ENCODE measurements around the gene SYNGR1.

SYNGR1 gene, protein sequence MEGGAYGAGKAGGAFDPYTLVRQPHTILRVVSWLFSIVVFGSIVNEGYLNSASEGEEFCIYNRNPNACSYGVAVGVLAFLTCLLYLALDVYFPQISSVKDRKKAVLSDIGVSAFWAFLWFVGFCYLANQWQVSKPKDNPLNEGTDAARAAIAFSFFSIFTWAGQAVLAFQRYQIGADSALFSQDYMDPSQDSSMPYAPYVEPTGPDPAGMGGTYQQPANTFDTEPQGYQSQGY

DNA sequence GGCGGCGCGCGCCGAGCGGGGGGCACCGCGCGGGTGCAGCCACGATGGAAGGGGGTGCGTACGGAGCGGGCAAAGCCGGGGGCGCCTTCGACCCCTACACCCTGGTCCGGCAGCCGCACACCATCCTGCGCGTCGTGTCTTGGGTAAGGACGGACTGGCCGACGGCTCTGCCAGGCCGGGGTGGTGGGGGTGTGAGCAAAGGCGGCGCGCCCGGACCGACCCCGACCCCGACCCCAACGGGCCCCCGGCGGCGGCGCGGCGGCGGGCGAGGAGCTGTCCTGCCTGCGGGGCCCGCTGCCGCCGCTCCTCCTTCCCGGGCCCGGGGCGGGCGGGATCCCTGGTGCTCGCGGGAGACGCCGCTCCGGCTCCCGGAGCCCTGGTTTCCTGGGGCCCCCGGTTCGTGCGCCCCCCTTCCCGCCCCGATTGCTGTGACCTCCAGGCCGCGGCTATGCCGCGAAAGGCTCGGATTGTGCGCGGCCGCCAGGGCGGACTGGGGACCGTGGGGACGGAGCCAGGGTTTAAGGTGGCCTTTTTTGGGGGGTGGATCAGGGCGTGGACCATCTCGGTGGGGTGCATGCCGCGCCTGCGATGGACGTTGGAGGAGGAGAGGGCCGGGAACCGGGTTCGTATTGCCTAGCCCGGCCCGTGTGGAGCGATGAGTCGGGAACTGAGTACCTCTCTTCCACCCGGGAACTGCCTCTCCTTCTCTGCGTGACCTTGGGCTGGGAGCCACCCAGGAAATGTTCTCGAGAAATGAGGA, at the start of gene SYNGR1:
SYNGR1 (plus strand) TSS at position 25 of the 760 bp plus-strand sequence; CDS start at position 45, 20 bp downstream.
- no peak for DNase-seq (ENCODE audit: low read depth)

DNA sequence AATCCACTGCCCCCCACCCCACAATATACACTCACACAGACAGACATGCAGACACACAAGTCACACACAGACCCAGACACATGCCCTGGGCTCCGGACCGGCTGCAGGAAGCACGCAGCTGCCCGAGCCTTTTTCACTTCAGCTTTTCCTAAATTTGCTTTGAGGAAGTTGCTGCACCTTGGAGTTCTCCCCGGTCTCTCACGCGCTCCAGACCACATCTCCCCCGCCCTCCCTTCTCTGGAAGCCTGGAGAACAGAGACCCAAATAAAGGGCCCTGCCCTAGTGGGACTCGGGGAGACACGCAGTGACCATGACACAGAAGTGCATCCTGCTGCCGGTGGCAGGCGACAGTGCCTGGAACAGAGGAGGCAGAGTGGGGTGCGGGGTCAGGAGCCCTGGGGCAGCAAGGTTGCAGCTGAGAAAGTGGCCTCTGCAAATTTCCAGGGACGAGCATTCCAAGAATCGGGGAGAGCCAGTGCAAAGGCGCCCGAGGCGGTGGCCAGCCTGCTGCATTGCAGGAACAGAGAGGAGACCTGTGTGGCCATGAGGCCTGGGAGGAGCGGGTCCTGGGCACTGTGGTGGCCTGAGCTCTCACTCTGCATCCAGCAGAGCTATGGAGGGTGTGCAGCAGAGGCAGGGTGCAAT, 49.5 kb upstream of the SYNGR1 start:
- DNase-seq (ENCODE audit: low read depth): no peak

DNA sequence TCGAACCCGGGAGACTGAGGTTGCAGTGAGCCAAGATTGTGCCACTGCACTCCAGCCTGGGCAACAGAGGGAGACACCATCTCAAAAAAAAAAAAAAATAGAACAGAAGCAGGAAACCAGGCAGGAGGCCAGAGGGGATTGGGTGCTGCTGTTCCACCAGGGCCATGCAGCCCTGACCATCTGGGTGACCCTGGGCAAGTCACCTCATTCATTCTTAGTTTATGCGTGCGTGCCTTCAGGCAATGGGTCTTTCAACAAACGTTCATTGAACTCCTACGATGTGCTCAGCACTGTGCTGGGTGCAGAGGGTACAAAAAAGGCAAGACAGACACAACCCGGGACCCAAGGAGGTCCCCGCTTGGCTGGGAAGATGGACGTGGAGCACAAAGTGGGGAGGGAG, 48.7 kb upstream of the SYNGR1 start:
- no peak for DNase-seq (ENCODE audit: low read depth)

DNA sequence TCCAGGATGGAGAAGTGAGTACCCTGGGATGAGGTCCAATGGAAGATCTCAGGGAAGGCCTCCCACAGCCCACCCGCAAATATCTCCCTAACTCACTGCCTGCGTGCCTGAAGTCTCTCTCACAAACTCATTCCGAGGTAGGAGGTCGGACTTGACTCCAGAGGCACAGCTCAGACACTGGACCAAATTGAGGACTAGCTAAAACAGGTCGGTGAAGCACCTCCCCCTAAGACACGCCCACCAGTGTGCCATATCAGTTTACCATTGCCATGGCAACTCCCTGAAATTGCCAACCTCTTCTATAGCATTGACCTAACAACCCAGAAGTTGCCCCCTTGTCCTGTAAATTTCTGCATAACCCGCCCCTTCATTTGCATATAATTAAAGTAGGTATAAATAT, 47.9 kb upstream of the SYNGR1 start:
- no peak for DNase-seq (ENCODE audit: low read depth)

DNA sequence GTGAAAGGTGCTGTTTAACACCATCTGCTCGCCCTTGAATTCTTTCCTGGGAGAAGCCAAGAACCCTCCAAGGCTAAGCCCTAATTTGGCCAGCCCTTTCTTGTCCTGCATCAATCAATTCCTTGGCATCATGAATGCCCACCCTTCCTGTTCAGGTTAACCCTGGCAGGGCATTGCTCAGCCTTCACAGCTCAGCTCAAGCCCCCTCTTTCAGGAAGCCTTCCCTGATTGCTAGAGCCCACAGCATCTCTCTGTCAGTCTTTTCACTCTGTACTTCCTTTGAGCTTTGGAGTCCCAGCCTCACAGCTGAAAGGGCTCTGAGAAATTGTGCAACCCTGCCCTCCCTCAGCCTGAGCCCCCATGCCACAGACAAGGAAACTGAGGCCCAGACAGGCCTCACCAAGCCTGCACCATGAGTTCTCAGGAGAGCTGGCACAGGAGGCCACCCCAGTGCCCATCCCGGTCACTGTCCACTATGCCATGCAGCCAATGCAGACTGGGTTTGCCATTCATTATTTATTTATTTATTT, 47.3 kb upstream of the SYNGR1 start:
- no peak for DNase-seq (ENCODE audit: low read depth)

DNA sequence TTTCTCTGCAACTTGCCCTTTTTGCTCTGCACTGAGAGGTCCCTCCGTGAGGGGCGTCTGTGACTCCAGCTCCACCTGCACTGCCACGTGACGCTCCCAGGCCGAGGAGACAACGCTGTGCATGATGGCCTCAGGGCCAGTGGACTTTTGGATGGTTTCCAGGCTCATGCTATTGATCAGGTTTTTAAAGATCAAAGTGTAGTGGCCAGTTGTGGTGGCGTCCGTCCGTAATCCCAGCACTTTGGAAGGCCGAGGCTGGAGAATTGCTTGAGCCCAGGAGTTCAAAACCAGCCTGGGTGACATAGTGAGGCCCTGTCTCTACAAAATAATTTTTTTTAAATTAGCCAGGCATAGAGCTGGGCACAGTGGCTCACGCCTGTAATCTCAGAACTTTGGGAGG, 46.4 kb upstream of the SYNGR1 start:
- DNase-seq (ENCODE audit: low read depth): no peak

DNA sequence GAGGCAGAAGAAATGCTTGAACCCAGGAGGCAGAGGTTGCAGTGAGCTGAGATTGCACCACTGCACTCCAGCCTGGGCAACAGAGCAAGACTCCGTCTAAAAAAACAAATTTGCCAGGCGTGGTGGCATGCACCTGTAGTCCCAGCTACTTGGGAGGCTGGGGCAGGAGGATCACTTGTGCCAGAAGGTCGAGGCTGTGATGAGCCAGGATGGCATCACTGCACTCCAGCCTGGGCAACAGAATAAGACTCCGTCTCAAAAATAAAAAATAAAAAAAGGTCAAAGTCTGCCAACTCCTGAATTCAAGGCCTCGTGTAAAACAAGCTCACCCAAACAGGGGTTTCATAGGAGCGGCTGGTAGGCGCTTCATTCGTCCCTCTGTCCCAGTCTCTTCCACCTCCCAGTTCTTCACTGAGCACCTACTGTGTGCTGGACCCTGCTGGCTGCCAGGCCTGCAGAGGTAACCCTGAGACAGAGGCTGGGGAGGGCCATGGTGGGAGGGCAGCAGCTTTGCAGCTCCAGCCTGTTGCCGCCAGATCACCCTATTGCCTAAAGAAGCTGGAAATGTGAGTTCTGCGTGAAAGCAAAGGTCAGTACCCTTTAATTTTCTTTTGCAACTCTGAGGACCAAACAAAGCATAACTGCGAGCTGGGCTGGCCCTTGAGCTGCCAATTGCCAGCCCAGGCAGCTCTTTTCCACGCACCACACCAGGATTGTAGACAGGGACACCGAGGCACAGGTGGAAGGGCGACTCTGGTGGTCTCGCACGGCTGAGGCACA, 45.7 kb upstream of the SYNGR1 start:
- no peak for DNase-seq (ENCODE audit: low read depth)

DNA sequence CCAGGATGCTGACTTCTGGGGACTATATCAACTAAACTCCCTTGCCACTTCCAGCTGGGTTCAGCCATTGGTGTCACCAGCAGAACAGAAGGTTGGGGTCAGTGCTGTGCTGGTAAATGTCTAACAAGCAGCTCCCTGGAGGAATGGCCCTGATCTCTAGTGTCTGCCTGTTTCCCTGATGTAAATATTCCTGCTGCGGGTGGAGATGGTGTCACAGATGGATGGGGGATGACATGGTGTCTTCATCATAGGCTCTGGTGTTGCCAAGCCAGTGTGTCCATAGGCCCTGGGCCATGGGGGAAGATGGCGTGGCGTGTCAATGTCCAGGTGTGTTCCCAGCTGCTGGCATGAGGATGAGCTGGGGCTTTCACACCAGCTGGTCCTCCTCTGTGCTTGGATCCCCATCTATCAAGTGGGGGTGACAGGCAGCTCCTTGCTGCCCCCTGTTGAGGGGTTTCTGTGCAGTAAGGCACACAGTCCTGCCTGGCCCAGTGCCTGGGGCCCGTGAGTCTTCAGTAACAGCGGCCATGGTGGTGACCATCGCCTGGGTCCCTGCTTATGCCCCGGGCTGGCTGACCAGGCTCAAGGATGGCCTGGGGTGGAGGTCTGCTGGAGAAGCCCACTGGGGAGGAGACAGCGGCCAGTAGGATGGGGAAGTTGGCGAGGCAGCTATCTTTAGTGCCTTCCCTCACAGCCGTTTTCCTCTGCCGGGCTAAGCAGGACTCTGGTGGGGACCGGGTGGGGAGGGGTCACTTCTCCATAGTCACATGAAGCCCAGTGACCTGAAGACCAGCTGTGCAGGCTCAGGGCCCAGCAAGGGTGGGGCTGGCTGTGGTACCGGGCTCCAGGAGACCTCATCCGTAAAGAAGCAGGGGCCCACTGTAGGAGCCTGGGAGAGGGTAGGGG, 43.1 kb upstream of the SYNGR1 start:
- peak; percentile 39 for DNase-seq (ENCODE audit: low read depth)

DNA sequence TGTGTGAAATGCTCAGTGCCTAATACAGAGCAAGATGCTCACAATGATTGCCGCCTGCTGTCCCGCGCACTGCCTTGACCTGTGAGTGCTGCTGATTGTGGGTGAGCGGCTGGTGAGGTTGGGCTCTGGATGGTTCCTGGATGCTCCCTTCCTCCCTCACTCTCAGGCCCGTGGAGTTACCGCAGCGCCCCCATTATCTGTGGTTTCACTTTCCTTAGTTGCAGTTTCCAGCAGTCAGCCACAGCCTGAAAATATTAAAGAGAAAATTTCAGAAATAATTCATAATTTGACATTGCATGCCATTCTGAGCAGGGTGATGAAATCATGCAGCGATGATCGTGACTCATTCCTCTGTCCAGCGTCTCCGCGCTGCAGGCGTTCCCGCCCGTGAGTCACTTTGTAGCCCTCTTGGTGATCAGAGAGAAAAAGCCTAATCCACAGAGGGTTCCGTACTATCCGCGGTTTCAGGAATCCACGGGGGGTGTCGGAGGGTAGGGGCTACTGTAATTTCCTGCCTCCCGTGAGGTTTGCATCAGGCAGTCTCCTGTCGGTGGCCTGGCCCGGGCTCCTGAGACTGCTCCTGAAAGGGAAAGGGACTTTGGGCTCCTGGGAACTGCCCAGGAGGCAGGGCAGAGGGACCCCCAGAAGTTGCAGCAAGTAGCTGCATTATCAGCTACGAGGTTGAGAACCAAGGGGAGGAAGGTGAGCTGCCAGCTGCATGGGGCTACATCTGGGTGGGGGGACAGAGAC, 41.0 kb upstream of the SYNGR1 start:
- no peak for DNase-seq (ENCODE audit: low read depth)

DNA sequence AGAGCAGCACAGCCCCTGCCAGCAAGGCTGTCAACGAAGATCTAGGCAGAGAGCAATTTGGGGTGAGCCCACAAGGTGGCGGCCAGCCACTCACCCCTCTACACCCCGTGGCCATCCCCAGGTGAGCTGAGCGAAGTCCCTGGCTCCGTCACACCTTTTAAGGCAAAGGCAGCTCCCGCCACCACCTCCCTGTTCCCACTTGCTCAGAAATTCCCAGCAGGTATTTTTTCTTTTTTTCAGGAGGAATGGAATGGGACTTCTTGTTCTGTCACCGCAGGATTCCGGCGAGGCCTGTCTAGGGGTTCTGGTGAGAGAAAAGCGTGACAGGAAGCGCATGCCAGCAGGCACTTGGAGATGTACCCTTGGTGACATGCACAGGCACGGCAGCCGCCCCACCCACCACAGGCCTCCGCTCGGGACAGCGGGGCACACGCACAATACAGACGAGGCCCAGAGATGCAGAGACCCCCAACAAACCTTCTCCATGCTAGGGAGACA, 40.4 kb upstream of the SYNGR1 start:
- DNase-seq (ENCODE audit: low read depth): no peak

DNA sequence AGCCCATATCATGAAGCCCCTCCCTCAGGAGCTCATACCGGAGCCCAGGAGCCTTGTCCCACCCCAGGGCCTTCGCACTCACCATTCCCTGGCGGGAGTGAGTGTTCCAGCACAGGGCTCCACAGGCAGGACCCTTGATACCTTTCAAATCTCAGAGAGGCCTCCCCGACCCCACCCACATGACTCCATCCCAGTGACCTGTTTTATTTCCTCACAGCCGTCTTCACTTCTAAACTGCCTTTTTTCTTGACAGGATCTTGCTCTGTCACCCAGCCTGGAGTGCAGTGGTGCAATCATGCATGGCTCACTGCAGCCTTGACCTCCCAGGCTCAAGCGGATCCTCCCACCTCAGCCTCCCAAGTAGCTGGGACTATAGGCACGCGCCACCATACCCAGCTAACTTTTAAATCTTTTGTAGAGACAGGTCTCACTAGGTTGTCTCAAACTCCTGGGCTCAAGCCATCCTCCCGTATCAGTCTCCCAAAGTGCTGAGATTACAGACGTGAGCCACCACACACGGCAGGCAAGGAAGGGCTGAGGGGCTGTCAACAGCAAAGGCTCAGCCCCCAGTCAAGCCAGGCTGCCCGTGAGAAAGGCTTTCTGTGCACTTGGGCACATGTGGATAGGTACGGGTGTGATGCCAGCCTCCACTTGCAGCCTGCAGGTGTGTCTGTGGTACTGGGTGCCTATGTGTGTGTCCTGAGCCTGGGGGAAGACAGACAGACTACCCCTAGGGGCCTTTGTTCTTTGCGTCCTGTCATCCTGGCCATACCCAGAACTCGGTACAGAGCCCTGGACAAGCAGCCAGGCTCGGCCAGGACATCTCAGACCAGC, 39.7 kb upstream of the SYNGR1 start:
- DNase-seq (ENCODE audit: low read depth): no peak

DNA sequence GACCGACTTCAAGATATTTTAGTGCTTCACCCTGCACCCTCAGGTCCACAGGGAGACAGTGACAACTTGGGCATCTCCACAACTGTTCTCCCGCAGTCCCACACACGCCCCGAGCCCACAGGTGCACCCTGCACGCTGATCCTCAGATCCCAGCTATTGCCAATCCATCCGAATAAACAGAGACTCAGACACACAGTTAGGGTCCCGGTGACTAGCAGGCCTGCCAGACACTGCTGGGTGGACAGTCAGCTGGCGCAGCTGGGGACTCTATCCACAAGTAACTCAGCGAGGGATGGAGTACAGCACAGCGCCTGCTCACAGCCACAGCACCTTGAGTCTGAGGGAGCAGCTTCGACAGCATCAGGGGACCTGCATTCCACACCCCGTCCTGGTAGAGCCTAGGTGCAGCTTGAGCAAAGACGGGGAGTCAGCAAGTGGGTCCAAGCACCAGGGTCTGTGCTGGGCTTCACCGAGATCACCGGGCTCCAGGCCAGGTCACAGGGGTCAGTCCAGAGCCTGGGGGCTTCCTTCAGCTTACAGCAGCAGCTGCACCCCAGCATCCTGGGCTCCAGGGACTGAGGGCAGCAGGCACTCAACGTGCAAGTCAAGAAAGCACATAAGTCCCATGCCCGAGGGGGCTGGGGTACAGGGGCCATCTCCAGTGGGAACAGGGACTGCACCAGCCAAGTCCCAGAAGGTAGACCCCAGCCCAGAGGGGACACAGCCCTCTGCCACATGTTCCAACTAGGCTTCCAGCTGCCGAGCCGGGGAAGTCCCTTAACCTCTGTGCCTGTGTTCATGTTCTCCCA, 38.0 kb upstream of the SYNGR1 start:
- no peak for DNase-seq (ENCODE audit: low read depth)

DNA sequence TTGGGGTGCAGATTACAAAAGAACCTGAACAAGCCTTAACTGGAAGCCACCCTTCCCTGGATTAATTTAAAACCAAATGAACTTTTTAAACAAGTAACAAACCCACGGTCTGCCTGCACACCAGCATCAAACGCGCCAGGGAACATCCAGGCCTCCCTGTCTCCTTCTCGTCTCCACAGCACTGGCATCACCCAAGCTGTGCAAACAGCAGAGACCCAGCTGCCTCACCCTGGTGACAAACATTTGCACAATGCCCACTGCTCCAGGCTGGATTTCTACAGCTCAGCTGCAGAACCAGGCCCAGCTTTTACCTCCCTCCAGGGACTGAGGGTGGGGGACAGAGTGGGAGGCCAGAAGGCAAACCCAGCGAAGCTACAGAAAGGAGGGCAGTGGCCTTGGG, 37.4 kb upstream of the SYNGR1 start:
- DNase-seq (ENCODE audit: low read depth): no peak

DNA sequence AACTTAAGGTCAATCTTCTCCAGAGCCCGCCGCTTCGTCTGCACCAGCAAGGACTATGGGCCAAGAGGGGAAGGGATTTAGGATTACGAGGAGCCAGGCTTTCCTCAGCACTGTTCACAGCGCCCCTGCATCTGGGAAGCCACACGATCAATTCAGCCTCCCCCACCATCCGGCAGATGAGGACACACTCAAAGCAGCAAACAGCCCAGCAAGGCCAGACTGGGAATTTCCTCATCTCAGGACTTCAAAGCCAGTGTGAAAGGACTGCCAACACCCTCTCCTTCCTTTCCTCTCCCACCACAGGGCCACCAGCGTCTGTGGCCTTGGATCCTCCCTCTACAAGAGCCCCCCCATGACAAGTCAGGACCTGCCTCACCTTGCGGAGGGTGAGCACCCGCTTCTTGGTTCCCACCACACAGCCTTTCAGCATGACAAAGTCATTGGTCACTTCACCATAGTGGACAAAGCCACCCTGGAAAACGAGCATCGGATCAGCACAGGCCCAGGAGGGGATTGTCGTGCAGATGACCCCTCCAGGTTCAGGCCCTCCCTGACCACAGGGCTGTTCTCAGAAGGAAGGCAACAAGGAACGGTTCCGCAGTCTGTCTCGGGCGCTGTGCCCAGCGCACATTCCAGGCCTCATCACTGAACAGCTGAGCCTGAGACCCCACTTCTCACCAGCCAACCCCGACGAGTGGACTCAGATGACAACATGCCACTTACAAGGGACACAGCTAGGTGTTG, 36.4 kb upstream of the SYNGR1 start:
- DNase-seq (ENCODE audit: low read depth): no peak

DNA sequence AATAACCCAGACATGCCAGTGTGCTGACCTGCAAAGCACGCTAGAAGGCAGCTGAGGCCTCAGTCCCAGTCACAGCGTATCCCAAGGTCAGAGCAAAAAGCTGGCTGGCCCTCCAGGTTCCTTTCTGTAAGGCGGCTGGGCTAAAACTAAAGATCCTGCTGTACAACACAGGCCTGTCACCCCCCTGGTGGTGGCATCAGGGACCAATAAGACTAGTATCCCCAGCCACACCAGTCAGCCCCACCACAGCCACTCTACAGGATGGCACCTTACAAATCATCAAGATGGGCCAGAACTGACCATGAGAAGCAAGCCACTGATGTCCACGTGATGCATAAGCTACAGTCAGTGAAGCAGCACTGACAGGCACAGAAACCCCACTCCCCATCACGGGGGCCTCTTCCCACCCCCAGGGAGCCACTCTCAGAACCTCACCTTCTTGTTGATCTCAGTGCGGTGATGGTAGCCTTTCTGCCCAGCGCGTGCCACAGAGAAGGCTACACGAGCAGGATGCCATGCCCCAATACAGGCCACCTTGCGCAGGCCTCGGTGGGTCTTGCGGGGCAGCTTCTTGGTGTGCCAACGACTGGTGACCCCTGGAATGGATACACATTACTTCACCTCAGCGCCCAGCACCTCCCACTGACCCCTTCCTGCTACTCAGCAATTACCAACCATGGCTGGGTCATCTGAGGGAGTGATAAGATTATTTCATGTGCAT, 35.4 kb upstream of the SYNGR1 start:
- no peak for DNase-seq (ENCODE audit: low read depth)

DNA sequence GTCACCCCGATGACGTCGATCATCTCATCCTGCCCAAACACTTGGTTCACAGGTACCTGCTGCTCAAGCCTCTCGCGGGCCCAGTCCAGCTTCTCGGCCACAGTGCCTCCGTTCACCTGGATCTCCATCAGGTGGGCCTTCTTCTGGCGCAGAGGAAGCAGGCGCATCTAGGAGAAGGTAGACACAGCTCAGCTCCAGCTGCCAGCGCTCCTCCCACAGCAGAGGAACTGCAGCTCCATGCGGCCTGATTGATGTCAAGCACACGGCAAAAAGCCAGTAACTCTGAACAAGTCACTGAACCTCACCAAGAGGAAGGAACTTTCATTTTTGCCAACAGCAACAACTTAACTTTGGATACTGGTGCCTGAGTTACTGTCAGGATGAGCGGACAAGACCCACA, 34.4 kb upstream of the SYNGR1 start:
- no peak for DNase-seq (ENCODE audit: low read depth)

DNA sequence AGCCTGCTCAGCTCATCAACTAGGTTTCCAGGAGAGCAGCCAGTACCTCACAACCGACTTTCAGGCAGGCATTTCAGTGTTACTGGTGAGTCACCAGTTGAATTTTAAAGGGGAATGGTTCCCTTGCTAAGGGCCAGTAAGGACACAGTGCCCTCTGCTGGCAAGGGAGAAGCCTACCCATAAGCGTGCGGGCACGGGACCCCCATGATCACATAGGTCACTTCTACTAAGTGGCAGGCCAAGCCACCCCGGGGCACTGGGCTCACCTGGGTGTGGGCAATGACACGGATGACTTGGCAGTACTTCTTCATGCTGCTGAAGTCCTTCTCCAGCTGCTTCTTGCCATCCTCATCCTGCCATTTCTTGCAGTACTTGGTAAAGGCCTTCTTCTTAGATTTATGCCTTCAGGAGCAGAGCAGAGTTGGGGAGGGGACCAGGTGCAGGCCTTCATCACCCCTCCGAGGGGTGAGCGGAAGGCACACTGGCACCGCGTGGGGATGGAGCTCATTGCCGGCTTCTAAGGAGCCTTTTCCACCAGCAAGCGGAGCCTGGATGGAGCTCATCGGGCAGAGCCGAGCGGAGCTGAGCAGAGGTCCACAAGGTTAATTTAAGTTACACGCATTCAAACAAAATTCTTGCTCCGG, 33.2 kb upstream of the SYNGR1 start:
- DNase-seq (ENCODE audit: low read depth): peak; percentile 60

All from activated T-helper 1 cell treated with Interleukin-2 at 50 U/mL for 16 hours (primary cell).